Raji (cell line): ENCODE results near the gene WHRN.

Experiments
- POLR2A ChIP-seq: IDR thresholded peaks from 2 replicates; pipeline ENCODE4 v1.6.1; 2011; ENCODE audit warnings: low read depth, low read length, control low read depth; ENCODE audit not compliant: insufficient read depth

The WHRN gene

GRCh38 chr9:114400772-114401171 lies 104.5 kb downstream of the WHRN start:
- no peak for TF ChIP-seq POLR2A

GRCh38 chr9:114400219-114400618 lies 105.1 kb downstream of the WHRN start:
- no peak for TF ChIP-seq POLR2A

GRCh38 chr9:114399381-114399780 lies 105.9 kb downstream of the WHRN start:
- no peak for TF ChIP-seq POLR2A

GRCh38 chr9:114397848-114398605 lies 107.2 kb downstream of the WHRN start:
- peak; percentile 62 for TF ChIP-seq POLR2A

GRCh38 chr9:114397219-114397847 lies 107.9 kb downstream of the WHRN start:
- TF ChIP-seq POLR2A, result no peak

- TF ChIP-seq POLR2A, result no peak
These were observed 108.6 kb downstream of the WHRN start for GRCh38 chr9:114396558-114397218.

GRCh38 chr9:114395768-114396167 lies 109.5 kb downstream of the WHRN start:
- no peak for TF ChIP-seq POLR2A

- TF ChIP-seq POLR2A, result no peak
These were observed 110.0 kb downstream of the WHRN start for GRCh38 chr9:114395334-114395617.

- no peak for TF ChIP-seq POLR2A
These were observed 110.5 kb downstream of the WHRN start for GRCh38 chr9:114394523-114395333.

- no peak for TF ChIP-seq POLR2A
These were observed 112.5 kb downstream of the WHRN start for GRCh38 chr9:114392749-114393112.

- TF ChIP-seq POLR2A, result no peak
These were observed 114.3 kb downstream of the WHRN start for GRCh38 chr9:114390952-114391351.

GRCh38 chr9:114389612-114390368 lies 115.5 kb downstream of the WHRN start:
- no peak for TF ChIP-seq POLR2A

- TF ChIP-seq POLR2A, result no peak
These were observed 116.4 kb downstream of the WHRN start for GRCh38 chr9:114388764-114389375.

GRCh38 chr9:114388357-114388682 lies 117.0 kb downstream of the WHRN start:
- no peak for TF ChIP-seq POLR2A
